H9 (cell line): ENCODE measurements around the gene SHC4. TPM values are rescaled to one million over a fixed set of nuclear protein-coding genes. Genes with fewer than 3 reads are reported as not detected.

ENCODE experiments used
- DNase-seq: peaks from one replicate; pipeline ENCODE4 v3.0.0-alpha.2; 2017
- H2AFZ ChIP-seq: one replicate; pipeline ENCODE4 v1.6.1; 2013; ENCODE audit warnings: mild to moderate bottlenecking, low read length, control low read depth, moderate library complexity
- H2AK5ac ChIP-seq: 2 replicates; pipeline ENCODE4 v1.6.1; 2013; ENCODE audit warnings: low read length, control low read depth, mixed read lengths; ENCODE audit not compliant: insufficient read length
- H2BK120ac ChIP-seq: one replicate; pipeline ENCODE4 v1.6.1; 2013; ENCODE audit warnings: low read depth, mild to moderate bottlenecking, low read length, control low read depth, inconsistent platforms; ENCODE audit not compliant: poor library complexity, severe bottlenecking
- H2BK12ac ChIP-seq: 2 replicates; pipeline ENCODE4 v1.6.1; 2013; ENCODE audit warnings: low read length, control low read depth, mixed read lengths, low read depth; ENCODE audit not compliant: insufficient read length
- H2BK15ac ChIP-seq: 2 replicates; pipeline ENCODE4 v1.6.1; 2013; ENCODE audit warnings: low read depth, low read length, control low read depth
- H2BK20ac ChIP-seq: one replicate; pipeline ENCODE4 v1.6.1; 2013; ENCODE audit warnings: low read depth, mild to moderate bottlenecking, low read length, control low read depth, inconsistent platforms; ENCODE audit not compliant: poor library complexity, severe bottlenecking
- H2BK5ac ChIP-seq: 2 replicates; pipeline ENCODE4 v1.6.1; 2013; ENCODE audit warnings: low read length, control low read depth, mixed read lengths; ENCODE audit not compliant: insufficient read length
- H3K14ac ChIP-seq: 2 replicates; pipeline ENCODE4 v1.6.1; 2013; ENCODE audit warnings: low read length, control low read depth; ENCODE audit not compliant: insufficient read depth
- H3K18ac ChIP-seq: 2 replicates; pipeline ENCODE4 v1.6.1; 2013; ENCODE audit warnings: low read depth, mild to moderate bottlenecking, mixed read lengths, low read length, control low read depth; ENCODE audit not compliant: insufficient read length
- H3K23ac ChIP-seq: 2 replicates; pipeline ENCODE4 v1.6.1; 2013; ENCODE audit warnings: low read length, control low read depth, mixed read lengths, low read depth; ENCODE audit not compliant: insufficient read length
- H3K23me2 ChIP-seq: 2 replicates; pipeline ENCODE4 v1.6.1; 2013; ENCODE audit warnings: low read depth, mild to moderate bottlenecking, mixed read lengths, low read length, control low read depth; ENCODE audit not compliant: insufficient read length, poor library complexity, severe bottlenecking
- H3K27ac ChIP-seq: 2 replicates; pipeline ENCODE4 v1.5.1; 2013; ENCODE audit warnings: low read length, control low read depth, mixed read lengths, low read depth; ENCODE audit not compliant: insufficient read length
- H3K27me3 ChIP-seq: 2 replicates; pipeline ENCODE4 v1.6.1; 2013; ENCODE audit warnings: low read length, control low read depth, inconsistent platforms; ENCODE audit not compliant: insufficient read depth
- H3K4ac ChIP-seq: 2 replicates; pipeline ENCODE4 v1.6.1; 2013; ENCODE audit warnings: low read depth, mild to moderate bottlenecking, control low read depth, inconsistent platforms, low read length, moderate library complexity
- H3K4me1 ChIP-seq: 2 replicates; pipeline ENCODE4 v1.6.1; 2013; ENCODE audit warnings: low read length, control low read depth, inconsistent platforms; ENCODE audit not compliant: insufficient read depth
- H3K4me2 ChIP-seq: 2 replicates; pipeline ENCODE4 v1.6.1; 2013; ENCODE audit warnings: low read length, control low read depth, mixed read lengths; ENCODE audit not compliant: insufficient read length, insufficient read depth
- H3K56ac ChIP-seq: 2 replicates; pipeline ENCODE4 v1.6.1; 2013; ENCODE audit warnings: low read depth, mild to moderate bottlenecking, mixed read lengths, low read length, control low read depth; ENCODE audit not compliant: insufficient read length
- H3K79me1 ChIP-seq: 2 replicates; pipeline ENCODE4 v1.6.1; 2013; ENCODE audit warnings: low read depth, mild to moderate bottlenecking, moderate library complexity, low read length, control low read depth, inconsistent platforms; ENCODE audit not compliant: insufficient read depth, poor library complexity, severe bottlenecking
- H3K79me2 ChIP-seq: 2 replicates; pipeline ENCODE4 v1.6.1; 2013; ENCODE audit warnings: low read length, control low read depth, inconsistent platforms; ENCODE audit not compliant: insufficient read depth
- H3K9ac ChIP-seq: 2 replicates; pipeline ENCODE4 v1.6.1; 2013; ENCODE audit warnings: low read length, control low read depth, mixed read lengths; ENCODE audit not compliant: insufficient read length; ENCODE audit errors: extremely low read depth
- H3K9me3 ChIP-seq: one replicate; pipeline ENCODE4 v1.6.1; 2013; ENCODE audit warnings: low read depth, low read length, inconsistent platforms; ENCODE audit not compliant: control insufficient read depth
- H3T11ph ChIP-seq: one replicate; pipeline ENCODE4 v1.6.1; 2013; ENCODE audit warnings: mild to moderate bottlenecking, low read length, control low read depth, inconsistent platforms
- H4K20me1 ChIP-seq: one replicate; pipeline ENCODE4 v1.6.1; 2013; ENCODE audit not compliant: control insufficient read depth, insufficient read length, insufficient read depth
- H4K5ac ChIP-seq: 2 replicates; pipeline ENCODE4 v1.6.1; 2013; ENCODE audit warnings: low read depth, mild to moderate bottlenecking, mixed read lengths, low read length, control low read depth; ENCODE audit not compliant: insufficient read length
- H4K8ac ChIP-seq: replicated peaks from 2 replicates; pipeline ENCODE4 v1.6.1; 2013; ENCODE audit warnings: low read length, control low read depth, mixed read lengths, low read depth; ENCODE audit not compliant: insufficient read length
- H4K91ac ChIP-seq: 2 replicates; pipeline ENCODE4 v1.6.1; 2013; ENCODE audit warnings: low read depth, mild to moderate bottlenecking, moderate library complexity, mixed read lengths, low read length, control low read depth; ENCODE audit not compliant: insufficient read length
- H3K27ac Mint-ChIP-seq, 3 experiments: 2 replicates in 2 of 3; 3 replicates in 1 of 3; pipeline ENCODE4 v1.8.0; 2020 to 2021; ENCODE audit warnings: mixed read lengths in 3 of 3, mild to moderate bottlenecking in 1 of 3, moderate library complexity in 1 of 3
- H3K27me3 Mint-ChIP-seq: 2 replicates; pipeline ENCODE4 v1.8.0; 2021; ENCODE audit warnings: low read depth, mild to moderate bottlenecking, moderate library complexity, mixed read lengths
- H3K36me3 Mint-ChIP-seq, 3 experiments: 2 replicates in 2 of 3; 3 replicates in 1 of 3; pipeline ENCODE4 v1.8.0; 2020 to 2021; ENCODE audit warnings: low read depth in 3 of 3, mixed read lengths in 3 of 3; ENCODE audit not compliant: insufficient read depth in 1 of 3
- H3K4me1 Mint-ChIP-seq, 2 experiments: 2 replicates each; pipeline ENCODE4 v1.8.0; 2020; ENCODE audit warnings: mixed read lengths in 2 of 2
- H3K4me3 Mint-ChIP-seq, 2 experiments: 2 replicates in 1 of 2; 3 replicates in 1 of 2; pipeline ENCODE4 v1.8.0; 2020 to 2021; ENCODE audit warnings: mild to moderate bottlenecking in 2 of 2, mixed read lengths in 2 of 2, moderate library complexity in 1 of 2
- H3K9me3 Mint-ChIP-seq, 2 experiments: 2 replicates in 1 of 2; 3 replicates in 1 of 2; pipeline ENCODE4 v1.8.0; 2020; ENCODE audit warnings: mild to moderate bottlenecking in 2 of 2, mixed read lengths in 2 of 2, moderate library complexity in 1 of 2
- CTCF ChIP-seq: fragments of 200-600 bp; sonication (generic); conservative IDR thresholded peaks from 3 replicates; pipeline ENCODE4 v1.8.0; 2021; ENCODE audit warnings: antibody characterized with exemption, mild to moderate bottlenecking
- total RNA-seq: library from RNA; stranded (reverse); gene quantifications from 2 replicates; pipeline ENCODE4 v1.2.1, GENCODE V29; 2021

Gene SHC4
- total RNA-seq, 1 experiment from 2014 or later = 0.26 TPM

- no peak for DNase-seq
- no peak overlapping the region for H3K27ac ChIP-seq
Observed at GRCh38 chr15:48828906-48829305, 134.8 kb downstream of the SHC4 start.

More at GRCh38 chr15:48828906-48829305, 134.8 kb downstream of the SHC4 start:
- Histone ChIP-seq H4K5ac (no peak overlapping the region), H4K8ac (no peak overlapping the region), H3K23me2 (no peaks in the 10 kb centered on the region), H2BK120ac (no peak overlapping the region), H2BK15ac (no peak overlapping the region), H3K79me1 (no peaks in the 10 kb centered on the region), H3K18ac (no peak overlapping the region), H3K4me2 (no peak overlapping the region), H2AFZ (no peak overlapping the region), H4K91ac (no peak overlapping the region), H3K4ac (no peak overlapping the region), H3K79me2 (no peaks in the 10 kb centered on the region), H3K56ac (no peak overlapping the region), H3K9me3 (no peaks in the 10 kb centered on the region), H2BK12ac (no peak overlapping the region), H3K9ac (no peak overlapping the region), H3K27me3 (no peaks in the 10 kb centered on the region), H2AK5ac (no peak overlapping the region), H3K14ac (no peak overlapping the region), H3T11ph (no peak overlapping the region), H4K20me1 (no peaks in the 10 kb centered on the region), H2BK20ac (no peak overlapping the region), H3K23ac (no peak overlapping the region), H2BK5ac (no peak overlapping the region), H3K4me1 (no peaks in the 10 kb centered on the region)
- Mint-ChIP-seq H3K36me3 (no peaks in the 10 kb centered on the region), H3K4me3 (no peak overlapping the region), H3K27me3 (no peaks in the 10 kb centered on the region; the same call in 1 of the 2 replicates), H3K27ac (no peak overlapping the region), H3K9me3 (no peaks in the 10 kb centered on the region), H3K4me1 (peaks cover 1% of the 10 kb centered on the region in 2 experiments; a peak in 2 of 4 replicates)
- no peak for TF ChIP-seq CTCF
